Rectal smooth muscle tissue (tissue), 1 donor: ENCODE measurements around the gene RBBP8NL.

ENCODE experiments used
- H3K27ac ChIP-seq: one replicate; pipeline ENCODE4 v1.7.0; 2013; ENCODE audit warnings: low read depth, low read length, inconsistent platforms
- H3K27me3 ChIP-seq: one replicate; pipeline ENCODE4 v1.7.0; 2013; ENCODE audit warnings: low read length; ENCODE audit not compliant: control insufficient read depth, insufficient read depth
- H3K36me3 ChIP-seq: one replicate; pipeline ENCODE4 v1.7.0; 2013; ENCODE audit warnings: low read length; ENCODE audit not compliant: control insufficient read depth, insufficient read depth
- H3K4me1 ChIP-seq: one replicate; pipeline ENCODE4 v1.7.0; 2013; ENCODE audit warnings: low read length; ENCODE audit not compliant: control insufficient read depth, insufficient read depth
- H3K4me3 ChIP-seq: one replicate; pipeline ENCODE4 v1.7.0; 2013; ENCODE audit warnings: low read length
- H3K9ac ChIP-seq: one replicate; pipeline ENCODE4 v1.7.0; 2013; ENCODE audit warnings: low read length

The RBBP8NL gene

GRCh38 chr20:62427172-62428001 lies at the start of gene RBBP8NL:
TSS of gene RBBP8NL (minus strand) at chr20:62427539. CDS start at chr20:62419647, 7,892 bp downstream.
- Histone ChIP-seq H3K27ac (no peak within 1 kb of the TSS), H3K4me3 (no peak within 1 kb of the TSS)

GRCh38 chr20:62476056-62476838 lies 48.9 kb upstream of the RBBP8NL start:
- H3K27ac ChIP-seq = no peak overlapping the region
- no peaks in the 10 kb centered on the region for H3K36me3 ChIP-seq
- H3K4me1 ChIP-seq = no peaks in the 10 kb centered on the region
- peaks cover 38% of the 10 kb centered on the region for H3K27me3 ChIP-seq
- no peak overlapping the region for H3K9ac ChIP-seq
- H3K4me3 ChIP-seq = no peak overlapping the region

More at GRCh38 chr20:62427172-62428001, at the start of gene RBBP8NL:
- Histone ChIP-seq H3K9ac (no peak within 1 kb of the TSS), H3K4me1 (no peaks in the 10 kb centered on the region), H3K36me3 (no peaks in the 10 kb centered on the region), H3K27me3 (no peaks in the 10 kb centered on the region)

GRCh38 chr20:62475772-62476055 lies 48.4 kb upstream of the RBBP8NL start, which contains the start of gene GATA5:
TSS of gene GATA5 (minus strand) at chr20:62475995. CDS start at chr20:62475521, 474 bp downstream.
- Histone ChIP-seq H3K36me3 (no peaks in the 10 kb centered on the region), H3K27ac (no peak within 1 kb of the TSS), H3K4me1 (no peaks in the 10 kb centered on the region), H3K9ac (no peak within 1 kb of the TSS), H3K27me3 (peaks cover 40% of the 10 kb centered on the region), H3K4me3 (no peak within 1 kb of the TSS)

- peaks cover 40% of the 10 kb centered on the region for H3K27me3 ChIP-seq
- H3K27ac ChIP-seq = no peak overlapping the region
- H3K4me1 ChIP-seq = no peaks in the 10 kb centered on the region
- H3K36me3 ChIP-seq = no peaks in the 10 kb centered on the region
- no peak overlapping the region for H3K9ac ChIP-seq
- H3K4me3 ChIP-seq = no peak overlapping the region
Observed at GRCh38 chr20:62475027-62475771, 47.9 kb upstream of the RBBP8NL start.

GRCh38 chr20:62474604-62475026 lies 47.3 kb upstream of the RBBP8NL start:
- Histone ChIP-seq H3K4me3 (no peak overlapping the region), H3K36me3 (no peaks in the 10 kb centered on the region), H3K9ac (no peak overlapping the region), H3K27me3 (peaks cover 39% of the 10 kb centered on the region), H3K4me1 (no peaks in the 10 kb centered on the region), H3K27ac (no peak overlapping the region)

- H3K4me3 ChIP-seq = no peak overlapping the region
- H3K27me3 ChIP-seq = peaks cover 33% of the 10 kb centered on the region
- no peaks in the 10 kb centered on the region for H3K36me3 ChIP-seq
- no peak overlapping the region for H3K9ac ChIP-seq
- no peaks in the 10 kb centered on the region for H3K4me1 ChIP-seq
- H3K27ac ChIP-seq = no peak overlapping the region
Observed at GRCh38 chr20:62473717-62474603, 46.6 kb upstream of the RBBP8NL start.

GRCh38 chr20:62472941-62473585 lies 45.7 kb upstream of the RBBP8NL start:
- Histone ChIP-seq H3K27ac (no peak overlapping the region), H3K9ac (no peak overlapping the region), H3K4me1 (no peaks in the 10 kb centered on the region), H3K27me3 (peaks cover 30% of the 10 kb centered on the region), H3K36me3 (no peaks in the 10 kb centered on the region), H3K4me3 (no peak overlapping the region)

GRCh38 chr20:62472138-62472940 lies 45.0 kb upstream of the RBBP8NL start:
- no peak overlapping the region for H3K4me3 ChIP-seq
- peaks cover 24% of the 10 kb centered on the region for H3K27me3 ChIP-seq
- H3K4me1 ChIP-seq = no peaks in the 10 kb centered on the region
- H3K9ac ChIP-seq = no peak overlapping the region
- H3K36me3 ChIP-seq = no peaks in the 10 kb centered on the region
- no peak overlapping the region for H3K27ac ChIP-seq

GRCh38 chr20:62470459-62470858 lies 43.1 kb upstream of the RBBP8NL start:
- Histone ChIP-seq H3K36me3 (no peaks in the 10 kb centered on the region), H3K27me3 (peaks cover 20% of the 10 kb centered on the region), H3K9ac (no peak overlapping the region), H3K4me1 (no peaks in the 10 kb centered on the region), H3K4me3 (no peak overlapping the region), H3K27ac (no peak overlapping the region)

GRCh38 chr20:62470001-62470400 lies 42.7 kb upstream of the RBBP8NL start:
- Histone ChIP-seq H3K27ac (no peak overlapping the region), H3K4me1 (no peaks in the 10 kb centered on the region), H3K27me3 (peaks cover 17% of the 10 kb centered on the region), H3K9ac (no peak overlapping the region), H3K4me3 (no peak overlapping the region), H3K36me3 (no peaks in the 10 kb centered on the region)

- no peaks in the 10 kb centered on the region for H3K36me3 ChIP-seq
- peaks cover 13% of the 10 kb centered on the region for H3K27me3 ChIP-seq
- no peak overlapping the region for H3K4me3 ChIP-seq
- no peaks in the 10 kb centered on the region for H3K4me1 ChIP-seq
- H3K9ac ChIP-seq = no peak overlapping the region
- H3K27ac ChIP-seq = no peak overlapping the region
Observed at GRCh38 chr20:62469352-62469751, 42.0 kb upstream of the RBBP8NL start.
